Measurements from ENCODE around the gene PHF2.

PHF2 gene

DNA sequence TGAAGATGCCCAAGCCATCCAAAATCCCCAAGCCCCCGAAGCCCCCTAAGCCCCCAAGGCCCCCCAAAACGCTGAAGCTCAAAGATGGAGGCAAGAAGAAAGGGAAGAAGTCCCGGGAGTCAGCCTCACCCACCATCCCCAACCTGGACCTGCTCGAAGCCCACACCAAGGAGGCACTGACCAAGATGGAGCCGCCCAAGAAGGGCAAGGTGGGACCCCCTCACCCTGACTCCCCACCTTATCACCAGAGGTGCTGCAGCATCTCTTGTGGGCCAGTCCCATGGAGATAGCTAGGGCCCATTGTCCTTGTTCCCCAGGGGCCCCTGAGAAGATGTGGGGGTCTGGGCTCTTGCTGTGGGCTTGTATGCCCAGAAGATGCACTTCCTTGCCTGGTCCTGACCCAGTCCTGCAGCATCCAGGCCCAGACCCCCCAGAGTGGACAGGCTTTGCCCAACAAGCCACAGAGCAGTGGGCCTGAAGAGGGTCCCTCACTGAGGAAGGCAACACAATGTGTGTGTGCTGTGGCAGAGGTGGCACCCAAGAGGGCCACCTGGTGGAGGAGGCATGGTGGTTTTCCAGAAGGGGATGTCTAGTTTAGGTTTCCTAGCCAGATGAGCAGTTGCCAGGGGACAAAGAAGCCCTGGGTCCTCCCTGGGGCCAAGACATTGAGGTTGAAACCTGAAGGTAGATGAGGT is 84.1 kb downstream of the PHF2 start:
- Histone ChIP-seq H4K20me1 (ENCODE audit: insufficient read depth, low read length) (no peaks in the 10 kb centered on the region), H3K36me3 (replicated peaks; ENCODE audit: insufficient read depth, low read length) (no peaks in the 10 kb centered on the region), H3K4me3 (ENCODE audit: low read length) (no peak overlapping the region), H3K27ac (ENCODE audit: low read length) (no peak overlapping the region), H3K9me3 (replicated peaks; ENCODE audit: insufficient read depth, low read length) (no peaks in the 10 kb centered on the region), H2AFZ (ENCODE audit: low read length) (no peak overlapping the region), H3K4me2 (ENCODE audit: low read depth, low read length) (no peak overlapping the region), H3K9me2 (replicated peaks; ENCODE audit: insufficient read depth, low read length) (no peaks in the 10 kb centered on the region), H3K9ac (ENCODE audit: low read length) (no peak overlapping the region), H3K79me2 (ENCODE audit: low read length) (no peaks in the 10 kb centered on the region), H3K27me3 (replicated peaks; ENCODE audit: insufficient read depth, low read length) (no peaks in the 10 kb centered on the region), H3K4me1 (ENCODE audit: low read length) (no peaks in the 10 kb centered on the region), H3F3A (ENCODE audit: insufficient read depth, low read length) (no peaks in the 10 kb centered on the region)
- TF ChIP-seq EZH2phosphoT487 (IDR thresholded peaks at IDR 0.05; ENCODE audit: low read length) (no peak), EZH2 (optimal IDR thresholded peaks at IDR 0.05; ENCODE audit: low read depth, low read length) (no peak)
- TF ChIP-seq, protein P1, sequence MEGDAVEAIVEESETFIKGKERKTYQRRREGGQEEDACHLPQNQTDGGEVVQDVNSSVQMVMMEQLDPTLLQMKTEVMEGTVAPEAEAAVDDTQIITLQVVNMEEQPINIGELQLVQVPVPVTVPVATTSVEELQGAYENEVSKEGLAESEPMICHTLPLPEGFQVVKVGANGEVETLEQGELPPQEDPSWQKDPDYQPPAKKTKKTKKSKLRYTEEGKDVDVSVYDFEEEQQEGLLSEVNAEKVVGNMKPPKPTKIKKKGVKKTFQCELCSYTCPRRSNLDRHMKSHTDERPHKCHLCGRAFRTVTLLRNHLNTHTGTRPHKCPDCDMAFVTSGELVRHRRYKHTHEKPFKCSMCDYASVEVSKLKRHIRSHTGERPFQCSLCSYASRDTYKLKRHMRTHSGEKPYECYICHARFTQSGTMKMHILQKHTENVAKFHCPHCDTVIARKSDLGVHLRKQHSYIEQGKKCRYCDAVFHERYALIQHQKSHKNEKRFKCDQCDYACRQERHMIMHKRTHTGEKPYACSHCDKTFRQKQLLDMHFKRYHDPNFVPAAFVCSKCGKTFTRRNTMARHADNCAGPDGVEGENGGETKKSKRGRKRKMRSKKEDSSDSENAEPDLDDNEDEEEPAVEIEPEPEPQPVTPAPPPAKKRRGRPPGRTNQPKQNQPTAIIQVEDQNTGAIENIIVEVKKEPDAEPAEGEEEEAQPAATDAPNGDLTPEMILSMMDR (IDR thresholded peaks at IDR 0.05; ENCODE audit: low read length), result no peak
- DNase-seq, result no peak

DNA sequence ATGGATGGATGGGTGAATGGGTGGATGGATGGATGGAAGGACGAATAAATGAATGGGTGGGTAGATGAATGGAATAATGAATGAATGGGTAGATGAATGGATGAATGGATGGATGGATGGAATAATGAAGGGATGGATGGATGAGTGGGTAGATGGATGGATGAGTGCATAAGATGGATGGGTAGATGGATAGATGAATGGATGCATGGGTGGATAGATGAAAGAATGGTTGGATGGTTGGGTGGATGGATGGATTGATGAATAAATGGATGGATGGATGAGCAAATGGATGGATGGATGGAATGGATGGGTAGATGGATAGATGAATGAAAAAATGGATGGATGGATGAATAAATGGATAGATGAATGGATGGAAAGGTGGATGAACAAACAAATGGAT is 85.2 kb downstream of the PHF2 start:
- H2AFZ ChIP-seq (ENCODE audit: low read length), result no peak overlapping the region
- TF ChIP-seq EZH2phosphoT487 (IDR thresholded peaks at IDR 0.05; ENCODE audit: low read length) (no peak), EZH2 (optimal IDR thresholded peaks at IDR 0.05; ENCODE audit: low read depth, low read length) (no peak)
- TF ChIP-seq, protein P1 (IDR thresholded peaks at IDR 0.05; ENCODE audit: low read length), result no peak
- H3K9me2 ChIP-seq (replicated peaks; ENCODE audit: insufficient read depth, low read length), result no peaks in the 10 kb centered on the region
- H3F3A ChIP-seq (ENCODE audit: insufficient read depth, low read length), result no peaks in the 10 kb centered on the region
- no peaks in the 10 kb centered on the region for H3K79me2 ChIP-seq (ENCODE audit: low read length)
- no peak overlapping the region for H3K4me3 ChIP-seq (ENCODE audit: low read length)
- DNase-seq, result no peak
- H3K9ac ChIP-seq (ENCODE audit: low read length), result no peak overlapping the region
- H3K27me3 ChIP-seq (replicated peaks; ENCODE audit: insufficient read depth, low read length), result no peaks in the 10 kb centered on the region
- no peaks in the 10 kb centered on the region for H3K4me1 ChIP-seq (ENCODE audit: low read length)
- no peak overlapping the region for H3K4me2 ChIP-seq (ENCODE audit: low read depth, low read length)
- H3K27ac ChIP-seq (ENCODE audit: low read length), result no peak overlapping the region
- no peaks in the 10 kb centered on the region for H4K20me1 ChIP-seq (ENCODE audit: insufficient read depth, low read length)
- no peaks in the 10 kb centered on the region for H3K9me3 ChIP-seq (replicated peaks; ENCODE audit: insufficient read depth, low read length)
- H3K36me3 ChIP-seq (replicated peaks; ENCODE audit: insufficient read depth, low read length), result no peaks in the 10 kb centered on the region

DNA sequence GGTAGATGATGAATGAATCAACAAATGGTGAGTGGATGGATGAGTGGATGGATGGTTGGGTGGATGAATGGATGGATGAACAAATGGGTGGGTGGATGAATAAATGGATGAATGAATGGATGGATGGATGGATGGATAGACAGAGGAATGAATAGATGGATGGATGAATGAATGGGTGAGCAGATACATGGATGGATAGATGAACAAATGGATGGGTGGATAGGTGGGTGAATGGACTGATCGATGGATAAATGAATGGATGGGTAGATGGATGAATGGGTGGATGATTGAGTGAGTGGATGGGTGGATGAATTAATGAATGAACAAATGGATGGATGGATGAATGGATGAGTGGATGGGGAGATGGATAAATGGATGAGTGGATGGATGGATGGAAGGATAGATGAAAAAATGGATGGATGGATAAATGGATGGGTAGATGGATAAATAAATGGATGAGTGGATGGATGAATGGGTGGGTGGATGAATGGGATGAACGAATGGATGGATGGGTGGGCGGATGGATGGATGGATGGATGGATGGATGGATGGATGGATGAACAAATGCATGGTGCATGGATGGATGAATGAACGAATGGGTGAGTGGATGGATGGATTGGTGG is 85.7 kb downstream of the PHF2 start:
- no peak for DNase-seq
- no peak overlapping the region for H3K4me3 ChIP-seq (ENCODE audit: low read length)
- H3F3A ChIP-seq (ENCODE audit: insufficient read depth, low read length), result no peaks in the 10 kb centered on the region
- no peak overlapping the region for H3K4me2 ChIP-seq (ENCODE audit: low read depth, low read length)
- no peak overlapping the region for H2AFZ ChIP-seq (ENCODE audit: low read length)
- H3K4me1 ChIP-seq (ENCODE audit: low read length), result no peaks in the 10 kb centered on the region
- no peak overlapping the region for H3K9ac ChIP-seq (ENCODE audit: low read length)
- H3K9me2 ChIP-seq (replicated peaks; ENCODE audit: insufficient read depth, low read length), result no peaks in the 10 kb centered on the region
- H3K27ac ChIP-seq (ENCODE audit: low read length), result no peak overlapping the region
- H3K79me2 ChIP-seq (ENCODE audit: low read length), result no peaks in the 10 kb centered on the region
- TF ChIP-seq EZH2 (optimal IDR thresholded peaks at IDR 0.05; ENCODE audit: low read depth, low read length) (no peak), EZH2phosphoT487 (IDR thresholded peaks at IDR 0.05; ENCODE audit: low read length) (no peak)
- TF ChIP-seq, protein P1 (IDR thresholded peaks at IDR 0.05; ENCODE audit: low read length), result no peak
- no peaks in the 10 kb centered on the region for H3K27me3 ChIP-seq (replicated peaks; ENCODE audit: insufficient read depth, low read length)
- H4K20me1 ChIP-seq (ENCODE audit: insufficient read depth, low read length), result no peaks in the 10 kb centered on the region
- H3K36me3 ChIP-seq (replicated peaks; ENCODE audit: insufficient read depth, low read length), result no peaks in the 10 kb centered on the region
- no peaks in the 10 kb centered on the region for H3K9me3 ChIP-seq (replicated peaks; ENCODE audit: insufficient read depth, low read length)
